Brain microvascular endothelial cell (primary cell): ENCODE measurements around the gene MYMX.

ENCODE experiments used
- DNase-seq: peaks from one replicate; pipeline ENCODE4 v3.0.0-alpha.2; 2020
- H3K27ac ChIP-seq: fragments of 250-450 bp; sonication (Bioruptor Pico); 2 replicates; pipeline ENCODE4 v1.5.1; 2020; ENCODE audit warnings: mild to moderate bottlenecking, moderate library complexity
- H3K27me3 ChIP-seq: fragments of 250-450 bp; sonication (Bioruptor Pico); replicated peaks from 2 replicates; pipeline ENCODE4 v1.5.1; 2020; ENCODE audit warnings: mild to moderate bottlenecking
- H3K36me3 ChIP-seq: fragments of 250-450 bp; sonication (Bioruptor Pico); replicated peaks from 2 replicates; pipeline ENCODE4 v1.5.1; 2020; ENCODE audit warnings: mild to moderate bottlenecking
- H3K4me3 ChIP-seq: 2 replicates; pipeline ENCODE4 v1.5.1; 2011; ENCODE audit warnings: low read depth, mild to moderate bottlenecking, control low read depth, low read length, moderate library complexity
- CTCF ChIP-seq: IDR thresholded peaks from 2 replicates; pipeline ENCODE4 v1.5.1; 2011; ENCODE audit warnings: low read depth, mild to moderate bottlenecking, moderate library complexity, low read length, control low read depth, inconsistent platforms; ENCODE audit errors: missing control alignments
- in situ Hi-C: cut with HindIII; loops from 2 replicates; pipeline ENCODE4 v1.10.0; 2017; ENCODE audit warnings: low sequenced_read_pairs, low pct_ligation_motif_present

MYMX gene

GRCh38 chr6:44222486-44223318, 6.0 kb downstream of the MYMX start:
- H3K4me3 ChIP-seq = peak overlapping the region; percentile 51
- in situ Hi-C loops = no loop called here
- no peaks in the 10 kb centered on the region for H3K36me3 ChIP-seq
- DNase-seq = no peak
- no peak overlapping the region for H3K27ac ChIP-seq
- H3K27me3 ChIP-seq = no peaks in the 10 kb centered on the region
- no peak for TF ChIP-seq CTCF

- H3K36me3 ChIP-seq = no peaks in the 10 kb centered on the region
- H3K27ac ChIP-seq = no peak within 1 kb of the TSS
- in situ Hi-C loops = no loop called here
- TF ChIP-seq CTCF = peak; percentile 10
- DNase-seq = no peak
- peak within 1 kb of the TSS; percentile 51 for H3K4me3 ChIP-seq
- H3K27me3 ChIP-seq = no peaks in the 10 kb centered on the region
Observed at GRCh38 chr6:44223319-44224028, 6.7 kb downstream of the MYMX start, which contains the start of gene SLC29A1. Gene SLC29A1, plus strand, starts transcription at chr6:44223595. Its CDS starts 3,719 bp downstream, at chr6:44227314.

GRCh38 chr6:44224029-44224964, 7.6 kb downstream of the MYMX start:
- DNase-seq = no peak

GRCh38 chr6:44224965-44225305, 8.2 kb downstream of the MYMX start:
- no peak overlapping the region for H3K4me3 ChIP-seq

More at GRCh38 chr6:44224029-44224964, 7.6 kb downstream of the MYMX start:
- H3K27me3 ChIP-seq = no peaks in the 10 kb centered on the region
- no peak for TF ChIP-seq CTCF
- no peak overlapping the region for H3K27ac ChIP-seq
- in situ Hi-C loops = no loop called here
- H3K4me3 ChIP-seq = peak overlapping the region; percentile 51
- no peaks in the 10 kb centered on the region for H3K36me3 ChIP-seq

More at GRCh38 chr6:44224965-44225305, 8.2 kb downstream of the MYMX start:
- Histone ChIP-seq H3K36me3 (no peaks in the 10 kb centered on the region), H3K27ac (no peak overlapping the region), H3K27me3 (no peaks in the 10 kb centered on the region)
- no peak for DNase-seq
- in situ Hi-C loops = no loop called here
- no peak for TF ChIP-seq CTCF
